Fibroblast of skin of right biceps (primary cell): ENCODE results near the gene PKN1.

Source experiments
- DNase-seq: peaks from one replicate; pipeline ENCODE4 v3.0.0-alpha.2; 2013

PKN1 gene

DNA sequence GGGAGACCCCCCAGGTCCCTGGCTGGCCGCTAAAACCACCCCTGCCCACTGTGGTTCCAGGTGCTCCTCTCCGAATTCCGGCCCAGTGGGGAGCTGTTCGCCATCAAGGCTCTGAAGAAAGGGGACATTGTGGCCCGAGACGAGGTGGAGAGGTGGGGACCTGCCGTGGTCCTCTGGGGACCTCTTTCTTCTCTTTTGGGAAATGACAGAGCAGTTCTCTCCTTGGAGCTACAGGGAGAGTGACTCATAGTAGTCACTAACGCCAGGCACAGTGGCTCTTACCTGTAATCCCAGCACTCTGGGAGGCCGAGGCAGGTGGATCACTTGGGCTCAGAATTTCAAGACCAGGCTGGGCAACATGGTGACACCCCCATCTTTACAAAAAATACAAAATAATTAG is 34.7 kb downstream of the PKN1 start:
- DNase-seq = no peak

DNA sequence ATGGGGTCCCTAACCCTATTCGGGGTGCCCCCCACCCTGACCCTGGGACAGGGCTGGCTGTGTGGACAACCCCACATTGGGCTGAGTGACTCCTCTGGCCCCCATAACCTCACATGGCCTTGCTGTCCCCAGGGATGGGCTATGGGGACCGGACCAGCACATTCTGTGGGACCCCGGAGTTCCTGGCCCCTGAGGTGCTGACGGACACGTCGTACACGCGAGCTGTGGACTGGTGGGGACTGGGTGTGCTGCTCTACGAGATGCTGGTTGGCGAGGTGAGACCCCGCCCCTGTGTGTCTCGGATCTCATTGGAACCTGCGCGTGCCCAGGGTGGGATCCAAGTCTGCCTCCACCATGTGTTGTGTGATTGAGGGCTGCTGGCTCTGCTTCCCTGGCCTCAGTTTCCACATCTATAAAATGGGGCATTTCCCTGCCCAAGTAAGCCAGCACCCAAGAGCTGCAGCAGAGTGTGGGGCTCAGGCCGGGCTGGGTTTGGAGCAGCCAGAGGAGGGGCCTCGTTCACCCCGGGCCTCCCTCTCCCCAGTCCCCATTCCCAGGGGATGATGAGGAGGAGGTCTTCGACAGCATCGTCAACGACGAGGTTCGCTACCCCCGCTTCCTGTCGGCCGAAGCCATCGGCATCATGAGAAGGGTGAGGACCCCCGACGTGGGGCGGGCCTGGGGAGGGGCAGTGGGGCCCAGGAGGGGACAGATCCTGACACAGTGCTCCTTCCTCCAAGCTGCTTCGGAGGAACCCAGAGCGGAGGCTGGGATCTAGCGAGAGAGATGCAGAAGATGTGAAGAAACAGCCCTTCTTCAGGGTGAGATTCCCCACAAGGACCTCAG is 37.1 kb downstream of the PKN1 start:
- no peak for DNase-seq

DNA sequence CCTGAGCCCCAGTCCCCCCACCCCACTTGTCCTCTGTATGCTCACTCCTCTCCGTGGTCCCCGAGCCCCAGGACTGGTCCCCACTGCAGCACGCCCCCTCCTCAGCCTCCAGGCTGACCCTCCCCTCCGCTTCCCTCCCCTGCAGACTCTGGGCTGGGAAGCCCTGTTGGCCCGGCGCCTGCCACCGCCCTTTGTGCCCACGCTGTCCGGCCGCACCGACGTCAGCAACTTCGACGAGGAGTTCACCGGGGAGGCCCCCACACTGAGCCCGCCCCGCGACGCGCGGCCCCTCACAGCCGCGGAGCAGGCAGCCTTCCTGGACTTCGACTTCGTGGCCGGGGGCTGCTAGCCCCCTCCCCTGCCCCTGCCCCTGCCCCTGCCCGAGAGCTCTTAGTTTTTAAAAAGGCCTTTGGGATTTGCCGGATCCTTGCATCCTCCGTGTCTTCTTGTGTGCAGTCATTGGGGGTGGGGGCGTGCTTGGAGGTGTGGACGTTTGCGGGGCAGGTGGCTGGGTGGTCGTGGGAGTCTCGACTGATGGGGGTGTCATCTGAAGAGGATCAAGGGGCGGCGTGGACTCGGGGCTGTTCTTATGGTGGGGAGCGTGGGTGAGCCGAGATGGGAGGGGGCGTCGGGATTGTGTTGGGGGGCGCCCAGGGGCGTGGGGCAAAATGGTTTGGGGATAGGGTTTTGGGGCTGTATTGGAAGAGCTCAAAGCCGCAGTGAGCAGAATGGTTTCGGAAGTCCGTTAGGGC is 38.5 kb downstream of the PKN1 start:
- DNase-seq = no peak

DNA sequence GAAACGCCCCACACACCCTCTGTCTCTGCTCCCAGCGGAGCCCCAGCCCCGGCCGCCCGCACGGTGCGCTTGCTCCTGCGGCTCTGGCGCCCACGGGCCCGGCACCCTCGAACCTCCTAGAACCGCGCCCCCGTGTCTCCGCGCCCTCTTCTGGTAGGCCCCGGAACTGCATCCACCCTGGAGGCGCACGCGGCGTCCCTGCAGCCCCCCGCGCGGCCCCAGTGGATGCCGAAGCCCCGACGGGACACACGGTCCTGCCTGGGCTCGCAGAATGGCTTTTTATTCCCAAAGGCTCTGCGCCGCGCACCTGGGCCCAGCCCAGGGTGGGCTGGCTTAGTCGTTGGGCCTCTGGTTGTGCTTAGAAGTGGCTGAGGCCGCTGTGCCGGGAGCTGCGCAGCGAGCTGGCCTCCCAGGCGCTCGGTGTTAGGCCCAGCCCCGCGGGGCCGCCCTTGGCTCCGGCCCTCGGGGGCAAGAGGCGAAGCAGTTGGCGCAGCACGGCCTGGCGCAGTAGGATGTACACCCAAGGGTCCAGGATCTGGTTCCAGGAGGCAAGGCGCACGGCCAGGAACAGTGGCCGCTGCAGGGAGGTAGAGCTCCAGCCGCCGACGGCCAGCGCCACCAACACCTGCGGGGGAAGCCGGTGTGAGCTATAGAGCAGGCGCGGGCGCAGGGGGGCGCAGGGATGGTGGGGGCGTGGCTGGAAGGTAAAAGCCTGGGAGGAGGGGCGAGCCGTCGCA is 39.3 kb downstream of the PKN1 start:
- peak; percentile 54 for DNase-seq

DNA sequence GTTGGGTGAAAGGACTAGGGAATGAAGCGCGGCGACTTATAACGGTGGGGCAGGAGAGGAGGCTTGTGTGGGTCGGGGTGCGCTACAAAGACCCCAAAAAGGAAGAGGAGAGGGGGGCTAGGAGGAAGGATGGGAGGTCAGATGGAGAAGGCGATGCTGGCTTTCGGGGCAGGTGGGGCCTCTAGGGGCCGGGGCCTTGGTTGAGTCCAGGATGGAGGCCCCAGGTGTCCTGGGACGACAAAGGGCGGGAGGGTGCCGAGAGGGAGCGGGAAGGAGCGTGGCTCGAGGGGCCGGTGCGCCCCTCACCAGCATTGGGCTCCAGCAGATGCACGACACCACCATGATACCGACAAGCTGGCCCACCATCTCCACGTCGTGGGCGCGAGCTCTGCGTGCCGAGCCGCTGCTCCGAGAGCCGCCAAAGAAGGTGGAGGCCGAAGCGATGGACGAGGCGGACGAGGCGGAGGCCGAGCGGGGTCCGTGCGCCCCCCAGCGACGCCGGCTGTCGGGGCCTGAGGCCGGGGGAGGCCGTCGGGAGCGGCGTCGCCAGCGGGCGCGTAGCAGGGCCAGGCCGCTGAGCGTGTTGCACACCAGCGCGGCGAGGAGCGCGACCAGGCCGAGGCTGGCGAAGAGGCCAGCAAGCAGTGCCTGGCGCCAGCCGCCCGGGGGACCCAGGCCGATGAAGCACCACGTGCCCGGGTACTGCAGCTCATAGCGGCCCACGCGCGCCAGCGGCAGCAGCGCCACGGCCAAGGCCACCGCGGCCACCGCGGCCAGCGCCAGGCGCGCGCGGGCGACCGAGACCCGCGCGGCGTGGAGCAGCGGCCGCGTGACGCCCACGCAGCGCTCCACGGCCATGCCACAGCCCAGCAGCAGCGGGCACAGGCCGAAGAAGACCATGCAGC is 40.2 kb downstream of the PKN1 start:
- DNase-seq = no peak

GRCh38 chr19:14473978-14474578 is 41.0 kb downstream of the PKN1 start:
- DNase-seq = no peak

DNA sequence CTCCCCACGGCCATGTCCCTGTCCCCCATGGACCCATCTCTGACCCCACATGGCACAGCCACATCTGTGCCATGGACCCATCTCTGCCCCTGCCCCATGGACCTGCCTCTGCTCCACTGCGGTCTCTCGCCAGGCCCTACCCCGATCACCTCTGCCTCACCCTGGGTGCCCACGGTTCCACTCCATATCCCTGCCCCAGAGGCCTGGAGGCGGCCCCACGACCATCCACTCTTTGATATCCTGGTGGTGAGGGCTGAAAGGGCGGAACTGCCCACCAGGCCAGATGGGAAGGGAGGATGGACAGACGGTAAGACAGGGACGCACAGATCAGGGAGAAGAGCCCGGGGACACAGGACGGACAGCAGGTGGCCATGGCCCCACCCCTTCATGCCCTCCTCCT is 41.7 kb downstream of the PKN1 start:
- DNase-seq = no peak

DNA sequence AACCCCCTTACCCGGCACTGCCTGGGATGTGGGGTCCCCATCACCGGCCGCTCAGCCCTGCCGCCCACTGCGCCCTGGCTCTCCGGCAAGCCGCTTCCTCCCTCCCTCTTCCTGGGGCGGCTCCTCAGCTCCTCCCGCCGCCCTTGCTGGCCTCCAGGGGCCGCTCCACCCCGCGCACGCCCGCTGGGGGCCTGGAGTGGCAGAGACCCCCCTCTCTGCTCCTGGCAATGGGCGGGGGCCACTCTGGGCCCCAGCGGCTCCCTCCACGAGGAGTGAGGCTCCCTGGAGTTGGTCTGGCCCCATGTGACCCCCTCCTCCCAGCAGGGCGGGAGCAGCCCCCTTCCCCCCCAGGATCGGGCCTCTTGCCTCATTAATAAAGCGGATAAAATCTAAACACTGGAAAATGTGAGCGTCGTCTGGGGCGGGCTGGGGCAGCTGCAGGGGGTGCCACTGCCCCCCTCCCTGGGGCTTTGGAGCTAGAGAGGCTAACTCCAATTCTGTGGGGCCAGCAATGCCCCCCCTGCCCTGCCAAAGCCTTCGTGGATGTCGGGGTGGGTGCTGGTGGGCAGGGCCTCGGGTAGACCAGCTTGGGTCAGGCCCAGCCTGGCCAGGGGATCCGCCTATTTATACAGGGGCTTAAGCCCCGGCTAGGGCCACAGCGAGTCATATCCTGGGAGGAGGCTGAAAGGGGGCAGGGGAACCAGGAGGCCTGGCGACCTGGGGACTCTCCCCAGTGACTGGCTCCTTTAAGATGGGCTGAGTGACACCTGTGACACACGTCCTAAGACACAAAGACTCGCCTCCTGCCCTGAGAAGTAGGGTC is 42.4 kb downstream of the PKN1 start, which contains the start of gene PTGER1:
Gene PTGER1, minus strand, starts transcription at position 104 of the 823 bp plus-strand sequence. CDS start 1,034 bp downstream, outside the sequence.
- DNase-seq = peak; percentile 51

DNA sequence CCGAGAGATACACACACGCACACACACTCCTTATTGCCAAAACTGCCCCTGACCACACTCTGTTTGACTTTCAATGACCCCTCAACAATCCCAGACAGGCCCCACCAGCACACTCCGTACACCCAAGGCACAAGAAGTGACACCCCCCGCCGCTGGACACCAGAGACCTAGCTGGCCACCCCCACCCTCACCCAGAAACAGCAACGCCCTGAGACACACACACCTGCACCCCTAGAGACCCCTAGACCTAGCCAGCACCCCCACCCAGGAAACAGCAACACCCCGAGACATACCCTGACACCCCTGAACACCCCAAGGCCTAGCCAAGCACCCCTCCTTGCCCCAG is 43.2 kb downstream of the PKN1 start:
- no peak for DNase-seq

GRCh38 chr19:14476673-14477401 is 43.7 kb downstream of the PKN1 start:
- DNase-seq = peak; percentile 80

DNA sequence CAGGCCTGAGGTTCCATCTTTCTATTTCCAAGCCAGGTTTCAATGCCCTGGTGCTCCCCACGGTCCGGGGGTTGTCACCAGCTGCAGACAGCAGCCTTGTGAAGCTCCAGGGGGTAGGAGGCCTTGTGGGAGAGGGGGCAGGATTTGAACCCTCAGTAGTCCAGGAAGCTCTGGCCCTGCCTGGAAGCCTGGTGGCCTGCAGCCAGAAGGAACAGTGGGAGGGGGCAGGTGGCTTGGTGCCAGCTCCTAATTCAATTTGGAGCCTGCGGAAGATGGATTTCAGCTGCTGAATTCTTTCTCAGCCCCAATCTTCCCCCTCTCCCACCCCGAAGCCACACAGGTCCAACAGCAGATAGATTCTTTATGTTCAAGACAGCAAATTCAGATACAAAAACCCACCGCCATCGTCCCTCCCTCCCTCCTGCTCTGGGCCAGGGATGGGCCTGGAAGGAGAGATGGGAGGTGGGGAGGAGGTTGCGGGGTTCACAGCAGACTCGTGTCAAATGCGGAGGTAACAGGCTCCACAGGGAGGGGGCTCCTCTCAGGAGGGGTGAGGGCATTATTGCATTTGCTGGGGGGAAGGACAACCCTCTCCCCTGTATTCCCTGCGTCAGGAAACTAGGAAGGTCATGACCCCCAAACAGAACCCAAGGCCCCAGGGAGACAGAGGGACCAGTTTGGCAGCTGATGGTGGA is 44.5 kb downstream of the PKN1 start:
- DNase-seq = peak; percentile 31

GRCh38 chr19:14478113-14478545 is 45.0 kb downstream of the PKN1 start:
- DNase-seq = no peak

DNA sequence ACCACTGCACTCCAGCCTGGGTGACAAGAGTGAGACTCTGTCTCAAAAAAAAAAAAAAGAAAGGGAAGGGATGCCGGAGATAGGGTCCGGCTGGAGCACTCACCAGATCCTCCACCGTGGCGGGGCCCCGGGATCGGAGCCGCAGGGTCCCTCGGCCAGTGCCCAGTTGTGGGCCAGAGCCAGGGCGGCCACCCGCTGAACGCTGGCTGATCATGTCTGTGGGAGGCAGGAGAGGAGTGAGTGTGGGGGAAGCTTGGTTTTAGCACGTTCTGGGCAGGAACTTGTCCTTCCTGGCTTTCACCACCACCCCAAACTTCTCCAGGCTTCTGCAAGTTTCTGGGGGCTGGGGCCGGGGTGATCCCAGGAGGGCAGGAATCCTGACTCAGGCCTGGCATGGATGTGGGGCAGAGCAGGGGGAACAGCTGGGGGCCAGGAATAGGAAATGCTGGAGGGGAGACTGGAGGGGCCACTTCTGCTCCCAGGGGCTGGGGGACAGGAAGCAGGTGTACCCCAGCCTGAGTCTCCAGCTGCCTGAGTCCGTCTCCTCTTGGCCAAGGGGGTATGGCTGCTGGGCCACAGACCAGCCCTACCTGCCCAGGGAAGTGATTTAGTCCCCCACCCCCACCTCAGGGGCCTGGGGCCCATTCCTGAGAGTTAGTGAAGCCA is 46.3 kb downstream of the PKN1 start:
- no peak for DNase-seq

GRCh38 chr19:14479975-14480699 is 47.0 kb downstream of the PKN1 start:
- DNase-seq = peak; percentile 30

GRCh38 chr19:14480700-14481079 is 47.6 kb downstream of the PKN1 start:
- DNase-seq = peak; percentile 72

- no peak for DNase-seq
These were observed 49.3 kb downstream of the PKN1 start for GRCh38 chr19:14482172-14482941.

DNA sequence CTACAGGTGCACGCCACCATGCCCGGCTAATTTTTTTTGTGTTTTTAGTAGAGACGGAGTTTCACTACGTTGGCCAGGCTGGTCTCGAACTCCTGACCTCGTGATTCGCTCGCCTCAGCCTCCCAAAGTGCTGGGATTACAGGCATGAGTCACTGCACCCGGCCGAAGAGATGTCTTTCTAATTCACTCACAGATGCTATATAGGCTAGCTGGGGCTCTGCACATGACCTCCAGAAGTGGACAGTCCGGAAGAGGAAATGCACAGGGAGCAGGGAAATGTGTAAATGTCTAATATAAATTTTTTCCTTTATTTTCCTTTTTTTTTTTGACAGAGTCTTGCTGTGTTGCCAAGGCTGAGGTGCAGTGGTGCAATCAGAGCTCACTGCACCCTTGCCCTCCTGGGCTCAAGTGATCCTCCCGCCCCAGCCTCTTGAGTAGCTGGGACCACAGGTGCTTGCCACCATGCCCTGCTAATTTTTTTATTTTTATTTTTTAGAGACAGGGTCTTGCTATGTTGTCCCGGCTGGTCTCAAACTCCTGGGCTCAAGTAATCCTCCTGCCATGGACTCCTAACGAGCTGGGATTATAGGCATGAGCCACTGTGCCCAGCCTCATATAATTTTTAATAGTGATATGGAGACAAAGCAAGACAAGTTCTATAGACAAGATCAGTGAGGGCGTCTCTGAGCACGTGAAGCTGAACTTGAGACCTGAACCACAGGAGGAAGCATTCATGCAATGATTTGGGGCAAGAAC is 54.4 kb downstream of the PKN1 start:
- DNase-seq = no peak
